Ramos (cell line): ENCODE results near the gene SYF2.
"Not testable (repeated sequence)": the region's sequence is repeated elsewhere in the genome, so short reads cannot be mapped to it uniquely, and the experiment has no call there.

ENCODE experiments used
- in situ Hi-C: fragments of 300-500 bp; cut with MboI; formaldehyde crosslinking; loops from one replicate; pipeline ENCODE4 v1.14.3; 2022; ENCODE audit warnings: low sequenced_read_pairs; ENCODE audit not compliant: unreplicated experiment

Gene SYF2

DNA sequence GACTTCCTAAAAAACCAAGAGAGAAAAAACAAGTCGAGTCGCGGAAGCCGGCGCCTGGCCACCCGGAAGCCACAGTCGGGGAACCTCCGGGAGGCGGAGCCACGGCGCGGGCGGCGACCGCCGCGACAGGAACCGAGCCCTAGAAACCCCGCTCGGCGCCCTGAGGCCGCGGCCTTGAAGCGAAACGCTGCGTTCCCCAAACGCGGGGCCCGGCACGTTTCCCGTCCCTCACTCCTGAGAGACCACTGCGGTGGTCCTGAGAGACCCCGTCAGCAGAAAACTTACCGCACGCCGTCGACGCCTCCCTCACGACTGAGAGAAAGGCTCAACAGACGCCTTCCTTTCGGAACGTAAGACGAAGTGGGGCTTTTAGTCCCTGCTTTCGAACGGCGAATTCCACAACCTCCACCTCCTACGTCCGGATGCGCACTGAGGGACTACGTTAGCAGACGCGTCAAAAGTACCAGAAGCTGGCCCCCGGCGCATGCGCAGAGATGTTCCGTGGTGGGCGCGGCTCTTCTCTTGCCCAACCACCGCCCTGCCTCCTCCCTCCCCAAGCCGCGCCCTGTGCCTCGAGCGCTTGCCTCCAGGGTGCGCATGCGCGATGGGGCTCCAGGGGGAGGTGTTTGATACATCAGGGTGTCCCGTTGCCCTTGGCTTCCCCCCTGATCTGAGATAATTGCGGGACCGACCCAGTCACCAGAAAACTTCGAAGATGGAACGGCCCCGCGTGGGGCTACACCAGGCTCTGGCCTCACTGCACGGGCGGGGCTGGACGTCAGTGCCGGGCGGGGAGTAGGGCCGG is 14.9 kb upstream of the SYF2 start, which contains the start of gene RSRP1:
Gene RSRP1 (minus strand): TSS at position 431 of the 805 bp plus-strand sequence. CDS start 491 bp downstream, outside the sequence.
- in situ Hi-C loops, result no loop called here

DNA sequence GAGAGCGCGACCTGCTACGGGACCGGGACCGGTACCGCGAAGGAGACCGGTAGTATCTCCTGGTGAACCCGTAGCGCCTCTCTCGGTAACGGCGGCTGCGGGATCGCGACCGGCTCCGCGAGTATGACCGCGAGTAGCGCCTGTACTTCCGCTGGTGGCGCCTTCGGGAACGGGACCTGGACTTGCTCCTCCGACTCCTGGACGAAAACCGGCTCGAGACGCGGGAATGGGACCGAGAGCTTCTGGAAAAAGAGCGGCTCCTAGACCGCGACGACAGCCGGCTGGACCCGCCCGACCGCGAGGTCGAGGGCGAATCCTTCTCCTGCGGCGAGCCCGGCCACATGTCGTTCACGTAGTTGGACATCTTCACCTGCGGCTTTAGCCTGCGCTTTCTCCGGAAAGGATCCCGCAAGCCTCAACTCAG is 14.3 kb upstream of the SYF2 start:
- in situ Hi-C loops, result no loop called here

DNA sequence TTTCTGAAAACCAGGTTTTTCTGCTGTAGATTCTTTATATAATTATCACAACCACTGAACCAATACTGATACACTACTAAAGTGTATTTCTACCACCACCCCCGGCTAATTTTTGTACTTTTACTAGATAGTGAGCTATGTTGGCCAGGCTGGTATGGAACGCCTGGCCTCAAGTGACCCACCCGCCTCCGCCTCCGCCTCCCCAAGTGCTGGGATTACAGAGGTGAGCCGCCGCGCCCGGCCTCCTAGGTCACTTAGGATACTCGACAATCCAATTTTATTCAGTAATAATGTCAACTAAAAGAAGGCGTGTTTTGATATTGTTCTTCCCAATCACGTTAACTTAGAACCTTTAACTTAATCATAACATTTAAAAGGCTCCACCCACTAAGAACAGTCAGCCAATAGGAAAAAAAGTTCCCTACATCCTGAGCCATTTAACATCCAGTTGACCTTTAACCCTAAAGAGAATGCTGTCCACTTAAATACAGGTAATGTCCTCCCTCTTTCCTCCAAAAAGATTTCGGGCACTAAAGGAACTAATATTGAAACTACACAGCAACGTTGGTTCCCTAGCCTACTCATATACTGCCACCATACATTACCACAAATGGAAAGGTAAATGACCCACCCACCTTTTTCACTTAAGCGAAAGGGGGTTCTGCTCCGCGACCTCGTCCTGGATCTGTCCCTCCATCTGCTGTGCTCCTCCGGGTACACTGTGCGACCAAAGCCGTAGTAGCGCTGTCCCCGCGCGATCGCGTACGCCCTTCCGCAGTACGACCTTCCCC is 13.7 kb upstream of the SYF2 start:
- in situ Hi-C loops, result no loop called here

DNA sequence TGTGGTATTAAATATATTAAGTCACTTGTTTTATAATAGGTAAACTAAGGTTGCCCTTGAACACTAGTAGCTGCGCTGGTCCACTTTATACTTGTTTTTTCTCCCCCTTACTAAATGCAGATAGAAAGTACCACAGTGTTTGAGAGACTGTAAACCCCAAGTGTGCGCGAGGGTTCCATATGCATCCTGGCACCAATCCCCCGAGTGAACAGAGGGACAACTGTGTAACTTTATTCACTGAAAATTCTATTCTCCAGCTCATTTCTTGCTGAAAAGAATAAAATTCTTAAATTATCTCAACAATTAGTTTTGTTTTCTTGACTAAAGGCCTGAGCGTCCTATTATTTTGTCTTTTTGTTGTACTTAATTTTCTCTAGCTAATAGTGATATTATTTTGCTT is 13.1 kb upstream of the SYF2 start:
- in situ Hi-C loops, result no loop called here

DNA sequence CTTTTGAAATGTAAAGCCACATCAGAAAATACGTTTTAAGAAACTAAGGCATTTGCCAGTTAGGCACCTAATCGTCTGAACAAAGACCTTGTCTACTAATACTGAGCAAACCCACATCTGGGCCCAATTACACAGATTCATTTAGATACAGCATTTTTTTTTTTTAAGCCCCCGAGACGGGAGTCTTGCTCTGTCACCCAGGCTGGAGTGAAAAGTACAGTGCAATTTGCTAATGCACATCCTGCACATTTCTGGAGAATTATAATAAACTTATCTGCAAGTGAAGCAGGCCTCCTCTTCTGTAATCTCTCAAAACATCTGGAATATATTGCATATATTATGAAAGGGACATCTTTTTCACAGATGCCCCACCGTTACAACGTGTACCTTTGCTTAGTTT is 11.6 kb upstream of the SYF2 start:
- in situ Hi-C loops, result no loop called here

DNA sequence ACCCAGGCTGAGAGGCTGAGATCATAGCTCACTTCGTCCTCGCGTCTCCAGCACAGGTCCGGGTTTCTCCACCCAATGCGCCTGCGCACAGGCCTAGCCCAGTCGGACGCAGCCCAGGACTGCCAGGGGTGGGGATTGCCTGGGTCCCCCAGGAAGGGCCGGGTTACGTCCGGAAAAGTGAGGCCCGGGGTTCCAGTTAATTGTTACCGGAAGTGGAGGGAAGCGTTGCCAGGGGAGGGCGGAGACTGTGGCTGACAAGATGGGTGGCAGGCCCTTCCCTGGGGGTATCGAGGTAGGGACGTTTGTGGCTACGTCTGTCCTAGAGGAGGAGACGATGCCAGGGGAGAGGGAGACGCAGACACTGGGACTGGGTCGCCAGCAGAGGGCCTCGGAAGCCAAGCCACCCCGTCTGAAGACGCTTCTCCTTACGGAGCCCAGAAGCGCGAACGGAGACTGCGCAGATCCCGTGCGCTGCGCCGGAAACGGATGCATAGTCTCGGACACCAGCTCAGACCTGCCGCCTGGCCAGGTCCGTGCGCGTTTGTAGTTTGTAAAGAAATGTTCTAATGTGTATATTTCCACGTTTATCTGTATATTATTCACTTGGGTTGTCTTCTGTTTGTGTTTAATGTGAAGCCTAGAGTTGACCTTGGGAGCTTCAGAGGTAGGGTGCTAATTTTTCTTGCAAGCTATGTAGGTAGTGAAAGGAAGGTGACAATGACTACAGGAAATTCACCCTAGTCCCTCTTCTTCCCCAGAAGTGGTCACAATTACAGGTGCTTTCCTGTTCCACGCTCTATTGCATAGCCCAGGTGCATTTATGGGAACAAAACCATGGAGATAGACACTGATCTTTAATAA is 7.6 kb upstream of the SYF2 start:
- in situ Hi-C loops, result no loop called here

DNA sequence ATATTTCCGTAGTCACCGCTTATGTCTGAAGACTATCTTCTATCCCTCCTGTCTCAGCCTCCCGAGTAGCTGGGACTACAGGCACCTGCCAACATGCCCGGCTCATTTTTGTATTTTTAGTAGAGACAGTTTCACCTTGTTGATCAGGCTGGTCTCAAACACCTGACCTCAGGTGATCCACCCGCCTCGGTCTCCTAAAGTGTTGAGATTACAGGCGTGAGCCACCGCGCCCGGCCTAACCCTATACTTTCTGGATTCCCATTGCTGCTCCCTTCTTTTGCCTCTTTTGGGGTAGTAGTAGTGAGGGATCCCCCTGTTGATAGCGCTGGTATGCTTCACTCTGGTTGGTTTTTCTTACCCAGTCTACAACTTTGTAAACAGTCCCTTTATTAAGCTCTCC is 5.7 kb upstream of the SYF2 start:
- in situ Hi-C loops, result no loop called here

DNA sequence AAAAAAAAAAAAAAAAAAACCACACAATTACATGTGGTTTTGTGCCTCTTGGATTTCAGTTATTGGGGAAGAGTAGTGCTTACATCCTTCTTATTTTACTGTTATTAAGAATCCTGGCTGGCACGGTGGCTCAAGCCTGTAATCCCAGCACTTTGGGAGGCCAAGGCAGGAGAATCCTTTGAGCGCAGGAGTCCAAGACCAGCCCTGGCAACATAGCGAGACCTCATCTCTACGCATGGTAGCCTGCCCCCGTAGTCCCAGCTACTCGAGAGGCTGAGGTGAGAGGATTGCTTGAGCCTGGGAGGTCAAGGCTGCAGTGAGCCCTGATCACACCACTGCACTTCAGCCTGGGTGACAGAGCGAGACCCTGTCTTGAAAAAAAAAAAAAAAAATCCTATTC is 4.0 kb upstream of the SYF2 start:
- in situ Hi-C loops, result not testable (repeated sequence)

DNA sequence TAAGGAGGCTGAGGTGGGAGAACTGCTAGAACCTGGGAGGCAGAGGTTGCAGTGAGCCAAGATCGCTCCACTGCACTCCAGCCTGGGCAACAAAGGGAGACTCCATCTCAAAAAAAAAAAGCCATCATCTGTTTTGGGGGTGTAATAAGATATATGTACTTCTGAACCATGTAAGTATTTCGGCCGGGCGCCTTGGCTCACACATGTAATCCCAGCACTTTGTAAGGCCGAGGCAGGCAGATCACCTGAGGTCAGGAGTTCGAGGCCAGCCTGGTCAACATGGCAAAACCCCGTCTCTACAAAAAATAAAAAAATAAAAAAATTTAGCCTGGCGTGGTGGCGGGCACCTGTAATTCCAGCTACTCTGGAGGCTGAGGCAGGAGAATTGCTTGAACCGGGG is 3.1 kb upstream of the SYF2 start:
- in situ Hi-C loops, result not testable (repeated sequence)

DNA sequence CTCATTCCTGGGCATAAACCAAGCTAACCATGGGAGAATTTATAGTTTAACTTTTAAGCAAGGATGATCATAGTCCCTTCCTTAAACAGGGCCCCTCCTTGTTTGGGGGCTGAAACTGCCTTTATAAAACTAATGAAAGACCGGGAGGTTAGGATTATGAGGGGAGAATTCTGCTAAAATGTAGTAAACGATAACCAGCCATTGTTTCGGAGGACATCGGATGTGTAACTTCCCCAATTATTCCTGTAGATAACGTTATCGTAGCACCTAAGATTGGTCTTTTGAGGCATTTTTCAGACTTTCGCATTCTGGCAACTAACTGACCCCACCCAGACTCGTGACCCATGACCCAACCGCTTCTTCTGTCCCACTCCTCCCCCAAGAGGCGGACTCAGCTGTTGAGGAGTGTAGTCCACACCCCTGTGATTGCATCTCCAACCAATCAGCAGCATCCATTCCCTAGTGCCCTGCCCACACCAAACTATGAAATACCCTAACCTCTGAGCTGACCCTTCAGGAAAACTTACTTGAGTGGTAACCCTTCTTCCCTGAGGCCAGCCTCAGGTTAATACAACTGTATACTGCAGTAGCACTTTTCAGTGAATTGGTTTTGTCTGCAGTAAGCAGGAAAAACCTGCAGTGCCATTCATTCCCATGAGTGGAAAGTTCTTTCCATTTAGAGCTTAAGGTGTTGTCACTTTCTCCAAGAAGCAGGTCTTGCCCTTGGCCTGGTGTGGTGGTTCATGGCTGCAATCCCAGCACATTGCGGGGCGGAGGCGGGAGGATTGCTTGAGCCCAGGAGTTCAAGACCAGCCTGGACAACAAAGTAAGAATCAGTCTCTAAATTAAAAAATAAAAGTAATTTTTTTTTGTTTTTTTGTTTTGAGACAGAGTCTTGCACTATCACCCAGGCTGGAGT is 823 bp upstream of the SYF2 start:
- in situ Hi-C loops, result no loop called here

DNA sequence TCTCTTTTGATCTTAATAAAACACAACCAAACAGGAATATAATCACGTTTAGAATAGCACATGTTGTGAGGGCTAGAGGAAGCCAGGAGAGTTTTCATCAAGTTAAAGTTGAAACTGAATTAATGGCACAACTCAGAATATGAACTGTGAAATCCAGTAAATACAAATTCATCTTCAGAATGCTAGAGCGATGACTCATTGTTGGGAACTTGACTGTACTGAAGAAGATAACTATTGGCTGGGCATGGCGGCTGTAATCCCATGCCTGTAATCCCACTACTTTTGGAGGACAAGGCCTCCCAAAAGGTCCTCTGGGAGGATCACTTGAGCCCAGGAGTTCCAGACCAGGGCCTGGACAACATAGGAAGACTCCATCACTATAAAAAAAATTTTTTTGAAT is 8.8 kb downstream of the SYF2 start:
- in situ Hi-C loops, result no loop called here

DNA sequence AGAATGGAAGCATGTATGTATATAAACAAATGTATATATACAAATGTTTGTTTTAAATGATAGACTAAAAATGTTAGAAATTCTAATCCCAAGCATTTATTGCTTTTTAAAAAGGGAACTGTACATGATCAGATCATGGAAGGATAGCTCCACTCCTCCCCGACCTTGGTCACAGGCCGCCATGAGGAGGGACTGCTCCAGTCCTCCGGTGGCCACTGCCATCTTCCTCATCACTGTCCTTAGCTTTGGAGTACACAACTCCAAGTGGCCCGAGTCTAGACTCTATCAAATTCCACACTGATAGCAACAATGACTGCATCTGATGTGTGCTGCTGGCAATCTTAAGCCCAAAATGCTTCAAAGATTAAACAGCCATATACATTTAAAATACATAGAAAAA is 9.7 kb downstream of the SYF2 start:
- in situ Hi-C loops, result no loop called here

DNA sequence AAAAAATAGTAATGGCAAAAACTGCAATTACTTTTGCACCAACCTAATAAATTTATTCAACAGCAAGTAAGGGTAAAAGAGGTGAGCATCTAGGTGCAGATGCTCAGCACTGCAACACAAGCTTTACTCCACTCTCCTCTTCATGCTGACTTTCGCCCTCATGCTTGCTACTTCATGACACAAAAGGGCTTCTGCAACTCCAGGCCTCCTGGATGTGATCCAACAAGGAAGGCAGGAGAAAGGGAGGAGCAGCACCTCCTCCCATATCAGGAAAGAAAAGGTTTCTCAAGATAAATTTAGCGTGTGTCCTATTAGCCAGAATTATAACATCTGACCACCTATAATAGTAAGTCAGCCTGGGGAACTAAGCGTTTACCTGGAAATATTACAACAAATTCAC is 11.6 kb downstream of the SYF2 start:
- in situ Hi-C loops, result no loop called here

DNA sequence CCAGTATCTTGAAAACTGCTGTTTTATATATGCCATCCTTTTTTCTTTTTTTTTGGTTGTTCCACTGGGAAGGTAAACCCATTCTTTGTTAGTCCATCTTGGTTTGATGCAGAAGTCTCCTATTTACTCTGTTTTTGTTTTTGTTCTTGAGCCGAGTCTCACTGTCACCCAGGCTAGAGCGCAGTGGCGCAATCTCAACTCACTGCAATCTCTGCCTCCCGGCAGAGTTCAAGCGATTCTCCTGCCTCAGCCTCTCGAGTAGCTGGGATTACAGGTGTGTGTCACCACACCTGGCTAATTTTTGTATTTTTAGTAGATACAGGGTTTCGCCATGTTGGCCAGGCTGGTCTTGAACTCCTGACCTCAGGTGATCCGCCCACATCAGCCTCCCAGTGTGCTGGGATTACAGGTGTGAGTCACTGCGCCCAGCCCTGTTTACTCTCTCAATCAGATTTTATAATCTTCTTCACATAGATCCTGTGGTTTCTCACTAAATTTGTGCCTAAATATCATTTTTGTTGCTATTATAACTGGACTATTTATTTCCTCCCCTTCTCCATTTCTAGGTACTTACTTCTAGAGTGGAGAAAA is 12.5 kb downstream of the SYF2 start:
- in situ Hi-C loops, result no loop called here

DNA sequence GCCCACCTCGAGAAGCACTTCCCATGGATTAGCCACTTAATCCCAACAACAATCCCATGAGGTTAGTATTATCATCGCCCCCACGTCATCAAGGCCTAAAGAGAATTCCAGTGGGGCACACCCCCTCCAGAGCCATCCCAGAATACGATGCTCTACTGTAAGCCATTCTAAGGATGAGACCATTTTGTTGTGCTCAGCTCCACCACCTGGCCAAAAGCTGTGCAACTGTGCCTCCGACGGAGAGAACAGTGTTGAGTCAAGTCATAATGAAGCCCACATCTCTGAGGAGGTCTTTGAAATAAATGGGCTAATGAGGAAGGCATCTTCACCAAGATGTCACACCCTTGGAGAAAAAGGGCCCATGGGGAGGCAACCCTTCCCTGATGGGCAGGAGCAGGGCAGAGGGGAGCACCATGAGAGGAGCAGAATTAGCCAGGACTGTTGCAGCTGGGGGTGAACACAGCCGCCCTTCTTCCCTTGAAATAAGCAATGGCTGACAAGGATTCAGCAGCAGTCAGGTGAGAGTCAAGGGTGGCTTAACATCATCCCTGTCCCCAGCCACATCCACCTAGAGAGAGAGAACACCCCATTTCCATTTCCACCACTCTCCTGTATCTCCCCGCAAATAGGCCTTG is 14.6 kb downstream of the SYF2 start:
- in situ Hi-C loops, result no loop called here

DNA sequence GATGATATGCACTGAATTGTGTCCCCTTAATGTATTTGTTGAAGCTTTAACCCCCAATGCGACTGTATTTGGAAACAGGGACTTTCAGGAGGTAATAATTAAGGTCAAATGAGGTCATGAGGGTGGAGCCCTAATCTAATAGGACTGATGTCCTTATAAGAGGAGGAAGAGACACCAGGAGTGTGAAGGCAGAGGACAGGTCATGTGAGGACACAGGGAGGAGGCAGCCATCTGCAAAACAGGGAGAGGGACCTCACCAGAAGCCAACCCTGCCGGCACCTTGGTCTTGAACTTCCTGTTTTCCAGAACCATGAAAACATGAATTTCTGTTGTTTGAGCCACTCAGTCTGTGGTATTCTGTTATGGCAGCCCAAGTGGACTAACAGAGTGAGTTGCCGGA is 15.3 kb downstream of the SYF2 start:
- in situ Hi-C loops, result no loop called here

DNA sequence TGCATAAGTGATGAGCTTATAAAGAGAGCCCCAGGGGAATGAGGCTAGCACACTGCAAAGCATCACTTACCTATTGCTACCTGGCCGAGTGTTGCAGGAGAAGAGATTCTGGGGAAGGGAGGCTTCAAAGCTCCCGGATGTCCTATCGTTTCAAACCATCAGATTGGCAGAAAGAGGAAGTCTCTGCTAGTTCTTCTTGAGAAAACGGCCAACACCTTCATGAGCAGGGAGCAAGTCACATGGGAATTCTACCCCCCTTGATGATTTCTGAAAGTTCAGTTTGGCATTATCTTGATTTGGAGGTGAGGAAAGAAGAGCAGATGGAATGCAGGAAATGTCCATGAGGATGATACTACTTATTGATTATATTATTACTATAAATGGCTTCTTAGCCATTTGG is 16.2 kb downstream of the SYF2 start:
- in situ Hi-C loops, result no loop called here

DNA sequence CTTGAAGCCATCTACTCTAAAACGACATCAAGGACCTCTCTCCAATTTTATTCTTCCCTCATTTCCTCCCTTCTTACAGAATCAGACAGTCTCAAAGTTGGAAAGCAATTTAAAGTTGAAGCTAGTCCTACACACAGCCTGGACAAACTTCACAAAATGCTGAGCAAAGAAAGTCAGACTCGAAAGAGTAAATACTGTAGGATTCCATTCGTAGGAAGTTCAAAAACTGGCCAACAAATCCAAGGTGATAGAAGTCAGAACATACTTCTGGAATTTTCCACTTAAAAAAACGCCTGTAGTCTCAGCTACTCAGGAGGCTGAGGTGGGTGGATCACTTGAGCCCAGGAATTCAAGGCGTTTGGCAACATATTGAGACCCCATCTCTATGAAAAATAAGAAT is 19.6 kb downstream of the SYF2 start:
- in situ Hi-C loops, result no loop called here

DNA sequence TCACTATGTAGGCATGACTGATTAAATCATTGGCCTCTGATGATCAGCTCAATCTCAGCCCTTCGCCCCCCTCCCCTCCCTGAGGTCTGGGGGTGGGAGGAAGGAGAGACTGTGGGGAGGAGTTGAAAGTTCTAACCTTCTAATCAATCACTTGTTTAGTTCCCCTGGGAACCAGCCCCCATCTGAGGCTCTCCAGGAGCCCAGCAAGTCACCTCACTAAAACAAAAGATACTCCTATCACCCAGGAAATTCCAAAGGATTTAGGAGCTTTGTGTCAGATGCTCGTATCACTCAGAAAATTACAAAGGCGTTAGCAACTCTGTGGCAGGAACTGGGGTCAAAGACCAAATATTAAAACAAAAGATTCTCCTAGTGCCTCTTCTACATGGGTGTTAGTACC is 21.6 kb downstream of the SYF2 start:
- in situ Hi-C loops, result no loop called here
